ENCODE measurements around the gene SPECC1. TPM values are rescaled to one million over a fixed set of nuclear protein-coding genes. Genes with fewer than 3 reads are reported as not detected.
"Not testable (repeated sequence)": the region's sequence is repeated elsewhere in the genome, so short reads cannot be mapped to it uniquely, and the experiment has no call there.

Gene SPECC1
- total RNA-seq, 1 donor from 2014 or later = 6.3 TPM

DNA sequence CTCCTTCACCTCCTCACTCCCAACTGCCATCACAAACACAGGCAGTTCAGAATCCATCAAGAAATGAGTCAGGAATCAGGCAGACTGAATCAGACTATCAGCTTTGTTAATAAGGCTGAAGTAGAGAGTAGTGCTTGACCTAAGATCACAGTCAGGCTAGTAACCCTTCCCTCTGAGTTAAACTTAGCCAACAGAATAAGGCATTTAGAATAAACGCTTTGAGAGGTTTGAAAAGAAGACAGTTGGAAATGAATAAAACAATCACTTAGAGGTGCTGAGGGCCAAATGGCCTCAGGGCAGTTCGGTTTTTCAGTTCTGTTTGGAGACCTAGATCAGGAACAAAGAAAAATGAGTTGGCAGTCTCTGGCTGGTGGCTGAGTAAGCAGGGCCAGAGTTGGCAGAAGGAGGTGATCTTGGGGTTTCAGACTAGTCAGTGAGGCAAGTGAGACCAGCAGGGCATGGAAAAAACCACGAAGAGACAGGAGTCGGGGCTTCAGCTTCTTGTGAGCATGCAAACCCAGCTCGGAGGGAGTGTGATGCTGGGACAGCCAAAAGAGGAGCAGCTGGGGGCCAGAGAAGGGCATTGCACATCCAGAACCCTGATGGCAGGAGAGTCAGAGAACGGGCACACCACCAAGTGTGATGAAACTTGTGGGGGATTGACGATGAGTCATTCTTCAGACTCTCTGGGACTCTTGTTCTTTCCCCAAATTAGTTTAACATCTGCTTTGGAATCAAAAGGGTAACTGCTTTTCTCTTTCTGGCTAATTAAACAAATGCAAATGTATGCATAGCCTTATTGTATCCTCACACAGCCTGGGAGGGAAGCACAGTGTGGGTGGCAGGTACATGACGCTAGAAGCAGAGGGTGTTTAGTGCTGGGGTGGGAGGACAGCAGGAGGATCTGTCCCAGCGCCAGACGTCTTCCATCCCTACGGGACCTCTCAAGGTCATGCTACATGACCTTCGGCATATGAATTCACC lies 54.8 kb downstream of the SPECC1 start:
- intact Hi-C loops (cut with micrococcal nuclease) = no loop called here

DNA sequence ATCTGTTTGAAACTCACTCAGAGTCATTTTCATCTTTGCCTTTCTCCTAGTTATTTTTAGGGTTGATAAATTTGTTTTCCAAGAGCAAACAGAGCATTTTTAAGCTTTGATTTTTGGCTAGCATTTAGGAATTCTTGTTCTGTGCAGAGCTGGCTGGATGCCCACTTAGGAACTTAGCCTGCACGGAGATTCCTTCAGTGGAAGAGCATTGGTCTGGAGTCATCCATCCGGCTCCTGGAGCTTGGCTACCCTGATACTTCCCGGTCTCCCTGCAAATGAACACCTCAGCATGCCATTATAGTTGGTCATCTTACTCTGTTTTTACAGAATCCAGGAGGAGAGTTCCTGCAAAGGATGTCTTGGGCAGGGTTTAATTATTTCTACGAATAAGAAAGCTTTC lies 57.1 kb downstream of the SPECC1 start:
- intact Hi-C loops (cut with micrococcal nuclease) = no loop called here

DNA sequence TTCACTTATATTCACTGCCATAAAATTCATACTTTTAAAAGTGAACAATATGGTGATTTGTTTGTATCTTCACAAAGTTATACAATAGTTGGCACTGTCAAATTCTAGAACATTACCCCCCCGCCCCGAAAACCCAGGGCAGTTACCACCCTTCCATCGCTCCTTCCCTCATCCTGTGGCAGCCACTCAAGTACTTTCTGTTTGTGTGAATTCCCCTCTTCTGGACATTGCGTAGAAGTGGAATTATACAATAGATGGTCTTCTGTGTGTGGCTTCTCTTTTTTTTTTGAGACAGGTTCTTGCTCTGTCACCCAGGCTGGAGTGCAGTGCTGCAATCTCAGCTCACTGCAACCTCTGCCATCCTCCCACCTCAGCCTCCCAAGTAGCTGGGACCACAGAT lies 58.6 kb downstream of the SPECC1 start:
- intact Hi-C loops (cut with micrococcal nuclease) = no loop called here

DNA sequence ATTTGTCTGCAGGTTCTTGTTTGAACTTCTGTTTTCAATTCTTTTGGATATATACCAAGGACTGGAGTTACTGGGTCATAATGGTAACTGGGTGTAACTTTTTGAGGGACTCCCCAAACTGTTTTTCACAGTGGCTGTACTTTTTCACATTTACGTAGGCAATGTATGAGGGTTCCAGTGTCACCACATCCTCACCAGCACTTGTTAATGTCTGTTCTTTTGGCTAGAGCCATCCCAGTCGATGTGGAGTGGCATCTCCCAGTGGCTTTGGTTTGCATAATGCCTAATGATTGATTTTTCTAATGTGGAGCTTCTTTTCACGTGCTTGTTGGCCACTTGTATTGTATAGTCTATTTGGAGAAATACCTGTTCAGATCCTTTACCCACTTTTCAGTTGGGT lies 59.3 kb downstream of the SPECC1 start:
- intact Hi-C loops (cut with micrococcal nuclease) = no loop called here

DNA sequence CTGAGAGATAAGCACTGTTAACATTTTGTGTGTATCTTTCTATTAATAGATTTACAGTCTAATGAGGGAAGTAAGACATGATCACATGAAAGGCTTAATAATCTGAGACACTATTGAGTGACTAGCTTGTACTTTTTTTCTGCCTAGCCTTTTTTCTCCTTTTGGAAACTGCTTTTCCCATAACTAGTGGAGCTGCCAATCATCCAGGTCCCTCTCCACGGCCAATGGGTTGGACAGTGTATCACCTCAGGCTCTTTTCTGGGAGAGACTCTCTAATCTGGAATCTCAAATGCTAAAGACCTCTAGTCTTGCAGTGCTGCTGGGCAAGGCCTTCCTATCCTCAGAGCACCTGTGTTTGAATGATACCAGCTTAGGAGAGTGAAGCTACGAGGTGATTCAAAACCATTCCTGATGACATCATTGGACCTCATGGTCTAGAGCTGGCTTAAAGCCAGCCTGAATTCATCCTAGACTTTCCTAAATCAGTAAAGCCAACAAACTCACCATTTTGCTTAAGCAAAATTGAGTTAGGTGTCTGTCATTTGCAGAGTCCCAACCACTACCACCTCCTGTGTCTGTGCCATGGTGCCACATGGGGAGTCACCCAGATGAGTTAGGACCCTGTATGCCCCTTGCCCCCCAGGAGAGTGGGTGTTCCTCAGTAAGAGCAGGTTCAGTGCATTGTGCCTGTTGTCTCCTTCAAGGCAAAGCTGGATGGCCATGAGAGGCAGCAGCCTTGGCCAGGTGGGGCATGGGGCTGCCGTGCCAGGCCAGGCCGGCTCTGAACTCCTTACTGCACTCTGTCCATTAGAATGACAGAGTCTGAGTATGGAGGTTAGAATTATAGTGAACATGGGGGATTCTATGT lies 62.9 kb downstream of the SPECC1 start:
- intact Hi-C loops (cut with micrococcal nuclease) = no loop called here

DNA sequence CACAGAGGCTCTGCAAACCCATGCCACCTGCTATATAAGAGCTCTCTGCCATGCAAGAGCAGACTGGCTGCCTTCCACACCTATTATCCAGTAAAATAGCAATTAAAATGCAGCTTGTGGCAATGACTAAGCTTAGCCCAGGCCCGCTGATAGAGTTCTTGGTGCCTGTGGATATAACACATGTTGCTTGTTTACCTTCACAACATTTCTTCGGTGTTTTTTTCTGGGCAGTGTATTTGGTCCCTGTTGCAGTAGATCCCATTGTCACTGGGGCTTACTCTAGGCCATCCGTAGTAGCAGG lies 63.5 kb downstream of the SPECC1 start:
- intact Hi-C loops (cut with micrococcal nuclease) = no loop called here

DNA sequence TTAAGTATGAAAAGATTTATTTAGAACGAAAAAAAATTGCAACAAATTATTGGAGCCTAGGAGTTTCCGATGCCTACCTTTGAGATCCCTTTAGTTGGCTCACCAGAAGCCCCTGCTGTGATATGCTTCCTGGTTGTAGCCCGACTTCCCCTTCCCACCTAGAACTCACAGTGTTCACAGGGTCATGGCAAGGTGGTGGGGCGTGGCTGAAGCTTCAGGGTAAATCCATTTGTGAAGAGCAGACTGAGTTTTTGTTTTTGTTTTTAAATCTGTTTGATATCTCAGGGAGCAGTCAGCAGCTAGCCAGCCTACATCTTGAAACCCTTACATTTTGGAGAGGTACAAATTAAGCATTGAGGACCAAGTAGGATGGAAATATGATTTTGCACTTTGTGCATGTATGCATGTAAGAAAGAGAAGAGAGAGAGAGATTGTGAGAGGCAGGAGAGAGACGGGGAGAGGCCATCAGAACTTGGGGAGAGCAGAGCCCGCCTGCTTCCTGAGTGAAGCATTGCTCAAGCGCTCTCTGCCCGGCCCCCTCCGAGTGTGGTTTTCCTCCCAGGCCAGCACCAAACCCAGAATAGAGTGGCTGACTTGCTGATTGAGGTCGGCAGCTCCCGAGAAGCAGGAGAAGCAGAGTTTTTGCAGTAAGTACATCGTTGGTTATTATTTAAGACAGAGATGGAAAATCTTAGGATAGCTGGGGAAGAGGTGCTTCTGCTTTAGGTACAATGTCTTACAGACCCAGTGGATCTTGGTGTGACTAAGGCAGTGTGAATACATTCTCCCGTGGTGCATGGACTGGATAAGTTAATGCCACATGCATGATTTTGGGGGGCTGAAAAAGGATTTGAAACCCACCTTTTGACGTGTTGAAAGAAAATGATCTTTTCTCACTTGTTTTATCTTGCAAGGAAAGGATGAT lies 64.2 kb downstream of the SPECC1 start:
- intact Hi-C loops (cut with micrococcal nuclease) = no loop called here

DNA sequence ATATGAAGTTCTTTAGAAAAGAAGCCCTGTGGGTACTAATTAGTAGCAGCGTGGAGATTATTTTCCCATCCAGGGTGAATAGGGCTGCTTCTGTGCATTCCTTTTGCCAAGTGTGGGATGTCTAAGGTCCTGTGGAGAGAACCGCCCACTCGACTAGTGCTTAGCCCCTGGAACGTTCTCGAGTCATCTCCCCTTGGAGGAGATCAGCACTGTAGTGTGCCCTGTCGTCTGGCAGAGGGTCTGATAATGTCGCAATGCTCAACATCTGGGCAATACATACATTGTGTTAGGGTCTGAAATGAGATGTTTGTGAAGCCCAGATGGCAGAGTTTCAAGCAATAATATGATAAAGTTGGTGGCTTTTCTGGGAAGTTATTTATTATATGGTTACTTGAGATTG lies 64.8 kb downstream of the SPECC1 start:
- intact Hi-C loops (cut with micrococcal nuclease) = no loop called here

DNA sequence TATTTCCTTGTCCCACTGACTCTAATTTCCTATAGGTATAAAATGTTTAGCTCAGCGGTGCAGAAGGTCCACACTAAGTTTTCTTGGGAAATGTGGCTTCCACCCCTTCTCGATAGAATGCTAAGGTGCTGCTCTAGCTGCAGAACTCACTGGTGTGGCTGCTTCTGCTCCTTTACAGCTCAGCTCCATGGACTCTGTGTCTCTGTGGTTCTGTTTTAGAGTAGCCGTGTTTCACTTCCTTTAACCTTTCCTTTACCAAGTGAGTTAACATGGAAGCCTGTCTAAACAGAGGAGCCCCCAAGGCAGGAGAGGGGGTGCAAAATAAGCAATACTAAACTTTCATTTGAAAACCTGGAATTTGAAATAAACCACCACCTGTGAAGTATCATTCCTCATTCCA lies 65.3 kb downstream of the SPECC1 start:
- intact Hi-C loops (cut with micrococcal nuclease) = no loop called here

DNA sequence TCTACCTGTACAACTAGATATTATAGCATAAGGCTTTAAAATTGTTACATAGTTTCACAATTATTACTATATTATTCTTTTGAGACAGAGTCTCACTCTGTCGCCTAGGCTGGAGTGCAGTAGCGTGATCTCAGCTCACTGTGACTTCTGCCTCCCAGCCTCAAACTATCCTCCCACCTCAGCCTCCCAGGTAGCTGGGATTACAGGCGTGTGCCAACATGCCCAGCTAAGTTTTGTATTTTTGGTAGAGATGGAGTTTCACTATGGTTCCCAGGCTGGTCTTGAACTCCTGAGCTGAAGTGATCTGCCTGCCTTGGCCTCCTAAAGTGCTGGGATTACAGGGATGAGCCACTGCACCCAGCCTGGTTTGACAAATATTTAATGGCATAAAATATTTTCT lies 67.0 kb downstream of the SPECC1 start:
- intact Hi-C loops (cut with micrococcal nuclease) = not testable (repeated sequence)

DNA sequence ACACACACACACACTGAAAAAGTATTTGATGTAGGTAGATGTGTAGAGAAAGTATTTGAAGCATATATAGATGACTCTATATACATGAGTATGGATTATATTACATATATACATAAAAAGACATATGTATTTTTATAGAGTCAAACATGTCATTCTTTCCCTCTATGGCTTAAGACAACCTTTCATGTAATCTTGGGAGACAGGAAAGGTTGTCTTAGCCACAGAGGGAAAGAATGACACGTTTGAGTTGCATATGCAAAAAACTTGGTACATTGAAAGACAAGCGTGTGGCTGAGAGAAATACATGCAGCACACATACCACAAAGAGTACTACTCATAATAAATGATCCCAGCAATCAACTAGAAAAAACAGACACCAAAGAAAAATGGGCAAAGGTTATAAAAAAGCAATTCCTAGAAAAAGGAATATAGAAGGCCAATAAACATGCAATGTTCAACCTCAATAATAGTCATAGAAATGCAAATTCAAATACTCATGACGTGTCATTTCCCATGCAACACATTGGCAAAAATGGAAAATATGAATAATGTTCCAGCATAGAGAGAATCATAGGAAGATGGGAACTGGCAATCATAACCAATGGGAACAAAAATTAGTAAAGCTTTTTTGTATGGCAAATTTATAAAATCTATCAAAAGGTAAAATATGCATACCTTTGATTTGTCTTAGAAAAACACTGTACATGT lies 69.0 kb downstream of the SPECC1 start:
- intact Hi-C loops (cut with micrococcal nuclease) = no loop called here

DNA sequence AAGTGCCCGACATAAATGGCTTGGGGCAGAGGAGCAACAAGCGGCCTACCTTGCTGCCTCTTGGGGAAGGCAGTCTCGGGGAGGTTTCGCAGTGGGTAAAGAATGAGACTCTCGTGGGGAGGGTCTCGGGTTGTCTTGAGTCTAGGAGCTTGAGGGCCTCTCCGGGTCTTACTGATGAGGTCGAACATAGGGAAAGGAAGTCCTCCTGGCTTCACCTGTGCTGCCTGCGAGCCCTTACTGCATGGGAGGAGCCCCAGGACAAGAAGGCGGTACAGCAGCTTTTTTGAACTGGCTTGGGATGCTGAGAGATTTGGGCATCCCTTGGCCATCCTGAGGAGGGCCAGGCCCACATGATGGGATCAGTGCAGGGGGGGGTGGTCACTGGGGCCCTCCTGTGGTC lies 71.4 kb downstream of the SPECC1 start:
- intact Hi-C loops (cut with micrococcal nuclease) = no loop called here

DNA sequence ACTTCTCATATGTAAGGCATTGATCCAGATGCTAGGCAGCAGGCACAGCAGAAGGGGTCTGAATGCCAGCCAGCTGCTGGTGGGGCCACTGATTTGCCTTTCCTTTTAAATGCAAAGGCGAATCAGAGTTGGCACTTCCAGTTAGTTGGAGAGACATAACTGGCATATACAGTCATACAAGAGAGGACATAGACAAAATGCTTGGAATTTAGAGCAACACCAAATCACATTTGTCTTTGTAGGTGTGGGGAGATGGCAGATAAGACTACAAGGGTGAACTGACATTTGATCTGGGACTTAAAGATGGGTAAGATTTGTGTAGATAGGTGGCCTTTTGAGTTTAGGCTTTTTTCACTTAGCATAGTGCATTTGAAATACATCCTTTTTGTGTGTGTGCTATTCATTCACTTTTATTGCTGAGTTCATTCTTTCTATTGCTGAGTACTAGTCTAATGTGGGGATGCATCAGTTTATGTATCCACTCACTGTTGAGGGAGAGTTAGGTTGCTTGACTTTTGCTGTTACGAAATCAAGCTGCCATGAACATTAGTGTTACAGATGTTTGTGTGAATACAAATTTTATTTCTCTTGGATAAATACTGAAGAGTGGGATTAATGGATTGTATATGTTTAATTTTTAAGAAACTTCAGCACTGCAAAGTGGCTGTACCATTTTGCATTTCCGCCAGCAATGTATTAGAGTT lies 74.1 kb downstream of the SPECC1 start:
- intact Hi-C loops (cut with micrococcal nuclease) = no loop called here

DNA sequence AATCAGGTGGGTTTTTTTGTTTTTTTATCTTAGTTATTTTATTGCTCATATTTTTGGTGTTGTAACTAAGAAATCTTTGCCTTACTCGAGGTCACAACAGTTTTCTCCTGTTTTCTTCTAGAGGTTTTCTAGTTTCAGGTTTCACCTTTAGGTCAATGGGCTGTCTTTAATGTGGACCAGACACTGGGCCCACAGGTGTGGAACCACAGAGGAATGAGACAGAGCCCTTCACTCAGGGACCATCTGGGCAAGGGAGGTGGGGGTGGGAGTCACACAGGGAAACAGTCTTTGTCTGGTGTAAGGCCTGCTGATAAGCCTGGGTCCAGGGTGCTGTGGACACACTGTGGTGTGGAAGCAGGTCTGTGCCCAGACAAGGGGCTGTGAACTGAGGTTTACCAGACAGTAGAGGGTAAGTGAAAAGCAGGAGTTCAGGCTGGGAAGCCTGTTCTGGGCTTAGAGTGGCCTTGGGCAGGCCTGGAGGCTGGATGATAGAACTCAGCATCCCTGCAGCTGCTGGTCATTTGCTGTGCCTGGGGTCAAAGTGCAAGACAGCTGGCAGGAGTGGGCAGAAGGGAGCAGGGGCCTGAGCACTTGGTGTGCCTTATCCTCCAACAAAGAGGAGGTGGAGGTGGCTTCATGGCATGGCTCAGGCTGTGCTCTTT lies 75.6 kb downstream of the SPECC1 start:
- intact Hi-C loops (cut with micrococcal nuclease) = no loop called here

DNA sequence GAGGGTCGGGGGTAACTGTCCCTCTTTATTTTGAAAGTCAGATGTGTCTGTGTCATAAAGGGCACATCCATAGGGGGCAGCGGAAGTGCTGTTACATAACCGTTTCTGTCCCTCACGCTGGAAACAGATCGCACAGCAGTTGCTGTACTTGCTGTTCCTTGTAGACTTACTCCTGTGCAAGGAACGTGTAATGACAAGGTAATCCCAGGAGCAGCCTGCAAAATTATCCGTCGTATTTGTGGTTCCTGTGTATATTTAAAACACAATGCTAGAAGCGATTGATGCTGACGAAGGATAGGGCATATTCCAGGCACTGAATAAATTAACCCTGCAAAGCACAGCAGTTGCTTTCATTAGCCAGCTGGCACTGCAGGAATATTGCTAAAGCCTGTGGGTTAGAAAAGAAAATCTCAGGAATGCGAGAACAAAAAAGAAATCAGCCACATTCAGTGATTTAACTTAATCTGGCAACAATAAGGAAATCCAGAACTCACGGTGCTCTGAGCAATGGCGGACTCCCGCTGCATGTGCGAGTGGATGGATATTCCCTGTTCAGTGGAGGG lies 76.2 kb downstream of the SPECC1 start:
- intact Hi-C loops (cut with micrococcal nuclease) = no loop called here

DNA sequence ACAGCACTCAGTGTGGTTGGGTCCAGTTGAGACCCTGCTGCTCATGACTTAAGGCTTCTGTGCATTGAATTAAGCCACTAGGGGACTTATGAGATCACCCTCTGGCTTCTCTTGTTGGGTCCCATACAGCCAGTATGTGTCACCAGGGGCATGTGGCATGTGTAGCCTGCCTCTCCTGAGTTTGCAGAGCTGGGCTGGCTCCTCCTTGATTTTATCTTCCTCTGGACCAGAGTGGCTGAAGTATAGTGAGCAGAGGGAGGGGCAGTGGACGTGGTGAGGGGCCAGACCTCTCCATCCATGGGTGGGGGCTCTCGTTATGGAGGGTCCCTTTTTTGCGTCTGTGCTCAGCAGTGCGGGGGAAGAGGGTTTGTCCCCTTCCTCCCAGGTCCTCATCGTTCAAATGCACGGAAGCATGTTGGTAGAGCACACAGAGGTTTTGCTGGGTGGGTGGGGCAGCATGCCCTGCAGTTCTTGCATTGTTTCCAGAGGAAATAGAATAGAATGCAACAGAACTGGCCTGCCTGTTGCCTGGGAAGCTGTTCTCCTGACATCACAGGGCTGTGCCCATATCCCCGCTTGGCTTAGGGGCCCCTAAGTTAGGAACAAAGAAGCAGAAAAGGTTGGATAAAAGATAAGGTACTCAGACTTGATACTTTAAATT lies 77.4 kb downstream of the SPECC1 start:
- intact Hi-C loops (cut with micrococcal nuclease) = no loop called here

DNA sequence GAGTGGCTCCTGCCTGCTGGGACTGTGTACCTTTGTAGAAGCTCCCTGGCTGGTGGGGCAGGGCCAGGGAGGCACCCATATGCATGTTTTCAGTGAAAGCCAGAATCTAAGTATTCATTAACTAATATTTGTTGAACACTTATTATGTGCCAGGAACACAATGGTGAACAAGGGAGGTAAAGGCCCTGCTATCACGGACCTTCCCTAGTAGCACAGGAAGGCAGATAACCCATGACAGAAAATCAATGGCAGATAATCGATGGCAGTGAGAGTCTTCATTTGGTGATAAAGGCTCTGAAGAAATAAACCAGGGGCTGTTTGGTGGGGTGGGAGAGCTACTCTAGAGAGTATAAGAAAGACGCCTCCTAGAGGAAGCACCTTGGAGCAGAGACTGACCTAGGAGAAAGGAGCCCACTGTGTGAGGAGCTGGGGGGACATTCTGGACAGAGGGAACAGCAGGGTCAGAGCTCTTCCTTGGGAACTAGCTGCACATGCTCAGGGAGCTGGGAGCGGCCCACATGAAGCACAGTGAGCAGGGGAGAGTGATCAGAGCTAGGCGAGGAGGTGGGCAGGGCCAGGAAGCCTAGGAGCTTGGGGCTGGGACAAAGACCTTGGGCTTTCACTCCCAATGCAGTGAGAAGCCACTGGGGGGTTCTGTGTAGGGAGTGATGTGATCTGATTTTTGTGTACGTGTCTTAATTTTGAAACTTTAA lies 78.5 kb downstream of the SPECC1 start:
- intact Hi-C loops (cut with micrococcal nuclease) = no loop called here

All from T-helper 2 cell treated with Interferon-gamma antibody and Interleukin-4, amounts not matched to agents 100 ng/mL and 5 ng/mL, for 36 hours (primary cell).